ENCODE measurements around the gene COL4A2.

Gene COL4A2

DNA sequence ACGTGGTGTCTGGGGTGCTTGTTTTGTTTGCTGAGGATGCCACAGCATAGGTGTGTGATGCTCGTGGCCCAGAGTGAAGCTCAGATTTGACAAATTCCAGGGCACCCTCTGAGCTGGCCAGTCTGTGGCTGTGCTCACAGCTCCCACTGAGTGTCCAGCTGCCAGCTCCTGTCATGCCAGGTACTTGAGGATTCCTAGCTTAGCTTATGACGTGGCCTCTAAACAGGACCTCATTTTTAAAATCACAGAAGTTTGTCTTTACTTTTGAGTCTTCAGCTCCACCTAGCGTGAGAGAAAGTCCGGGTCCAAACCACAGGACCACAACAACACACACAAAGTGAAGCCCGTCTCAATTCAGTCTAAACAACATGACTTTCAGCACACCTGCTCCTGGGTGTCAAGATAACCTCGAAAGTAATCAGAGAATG is 137.2 kb downstream of the COL4A2 start:
- Histone ChIP-seq H3K4me1 (ENCODE audit: low read depth, poor library complexity, severe bottlenecking) (no peaks in the 10 kb centered on the region), H4K20me1 (ENCODE audit: insufficient read depth) (no peaks in the 10 kb centered on the region), H2AFZ (ENCODE audit: low read depth) (no peak overlapping the region), H3K79me2 (ENCODE audit: insufficient read depth, low read depth) (no peaks in the 10 kb centered on the region), H3K4me2 (no peak overlapping the region), H3K4me3 (IDR thresholded peaks at IDR 0.05; ENCODE audit: insufficient read depth, low read depth, low read length) (no peak overlapping the region), H3K27ac (no peak overlapping the region), H3K9ac (no peak overlapping the region), H3K27me3 (ENCODE audit: insufficient read depth, low read depth) (no peaks in the 10 kb centered on the region), H3K36me3 (ENCODE audit: insufficient read depth) (no peaks in the 10 kb centered on the region)
- no peak; the same call in 1 of the 2 replicates for TF ChIP-seq CTCF (conservative IDR thresholded peaks at IDR 0.05; ENCODE audit: low read depth, low read length)

GRCh38 chr13:110445183-110445582 is 138.1 kb downstream of the COL4A2 start:
- no peak overlapping the region for H3K4me2 ChIP-seq
- no peak overlapping the region for H3K4me3 ChIP-seq (IDR thresholded peaks at IDR 0.05; ENCODE audit: insufficient read depth, low read depth, low read length)
- no peak overlapping the region for H3K27ac ChIP-seq
- H3K27me3 ChIP-seq (ENCODE audit: insufficient read depth, low read depth) = no peaks in the 10 kb centered on the region
- TF ChIP-seq CTCF (conservative IDR thresholded peaks at IDR 0.05; ENCODE audit: low read depth, low read length) = no peak
- H4K20me1 ChIP-seq (ENCODE audit: insufficient read depth) = no peaks in the 10 kb centered on the region
- H3K4me1 ChIP-seq (ENCODE audit: low read depth, poor library complexity, severe bottlenecking) = no peaks in the 10 kb centered on the region
- H2AFZ ChIP-seq (ENCODE audit: low read depth) = no peak overlapping the region
- H3K79me2 ChIP-seq (ENCODE audit: insufficient read depth, low read depth) = no peaks in the 10 kb centered on the region
- no peak overlapping the region for H3K9ac ChIP-seq
- H3K36me3 ChIP-seq (ENCODE audit: insufficient read depth) = no peaks in the 10 kb centered on the region

- H3K27ac ChIP-seq = no peak overlapping the region
Measured at GRCh38 chr13:110445722-110446574, 138.9 kb downstream of the COL4A2 start.

DNA sequence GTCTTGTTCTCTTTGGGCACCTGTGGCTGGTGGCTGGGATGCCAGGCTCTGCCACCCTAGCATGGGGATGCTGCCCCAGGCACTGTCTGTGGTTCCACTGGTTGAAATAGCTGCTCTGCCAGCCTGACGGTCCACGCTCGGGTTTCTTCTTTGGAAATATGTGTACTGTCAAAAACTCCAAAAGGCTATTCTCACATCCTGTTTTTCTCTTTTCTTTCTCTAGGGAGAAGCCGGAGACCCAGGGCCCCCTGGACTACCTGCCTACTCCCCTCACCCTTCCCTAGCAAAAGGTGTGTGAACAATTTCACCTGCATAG is 139.4 kb downstream of the COL4A2 start:
- Histone ChIP-seq H3K4me1 (ENCODE audit: low read depth, poor library complexity, severe bottlenecking) (no peaks in the 10 kb centered on the region), H3K27me3 (ENCODE audit: insufficient read depth, low read depth) (no peaks in the 10 kb centered on the region), H3K9ac (no peak overlapping the region), H3K4me2 (no peak overlapping the region), H3K36me3 (ENCODE audit: insufficient read depth) (no peaks in the 10 kb centered on the region), H2AFZ (ENCODE audit: low read depth) (no peak overlapping the region), H3K27ac (no peak overlapping the region), H4K20me1 (ENCODE audit: insufficient read depth) (no peaks in the 10 kb centered on the region), H3K79me2 (ENCODE audit: insufficient read depth, low read depth) (no peaks in the 10 kb centered on the region), H3K4me3 (IDR thresholded peaks at IDR 0.05; ENCODE audit: insufficient read depth, low read depth, low read length) (no peak overlapping the region)
- TF ChIP-seq CTCF (conservative IDR thresholded peaks at IDR 0.05; ENCODE audit: low read depth, low read length) = no peak

More at GRCh38 chr13:110445722-110446574, 138.9 kb downstream of the COL4A2 start:
- no peaks in the 10 kb centered on the region for H3K79me2 ChIP-seq (ENCODE audit: insufficient read depth, low read depth)
- TF ChIP-seq CTCF (conservative IDR thresholded peaks at IDR 0.05; ENCODE audit: low read depth, low read length) = no peak
- H3K4me3 ChIP-seq (IDR thresholded peaks at IDR 0.05; ENCODE audit: insufficient read depth, low read depth, low read length) = no peak overlapping the region
- no peak overlapping the region for H3K9ac ChIP-seq
- H3K4me1 ChIP-seq (ENCODE audit: low read depth, poor library complexity, severe bottlenecking) = no peaks in the 10 kb centered on the region
- H3K36me3 ChIP-seq (ENCODE audit: insufficient read depth) = no peaks in the 10 kb centered on the region
- H2AFZ ChIP-seq (ENCODE audit: low read depth) = no peak overlapping the region
- H4K20me1 ChIP-seq (ENCODE audit: insufficient read depth) = no peaks in the 10 kb centered on the region
- no peak overlapping the region for H3K4me2 ChIP-seq
- H3K27me3 ChIP-seq (ENCODE audit: insufficient read depth, low read depth) = no peaks in the 10 kb centered on the region
